Endothelial cell of umbilical vein (primary cell): Measurements from ENCODE around the gene KLHL21. TPM values are rescaled to one million over a fixed set of nuclear protein-coding genes. Genes with fewer than 3 reads are reported as not detected.

ENCODE experiments used
- BruUV-seq: library from RNA; stranded (reverse); fragments of 400-500 nt; replicated peaks from 2 replicates; lab custom pipeline; 2021; lab: Mats Ljungman, UMichigan
- CTCF ChIA-PET: fragments of 300-600, 350-600 bp; sonication (Branson Sonifier 250); formaldehyde crosslinking; loops from one replicate; lab custom pipeline; 2021; ENCODE audit warnings: antibody characterized with exemption, inconsistent platforms; lab: Charles Lee
- POLR2A ChIA-PET: fragments of 300-600, 350-600 bp; sonication (Branson Sonifier 250); formaldehyde crosslinking; loops from one replicate; lab custom pipeline; 2021; ENCODE audit warnings: antibody characterized with exemption, inconsistent platforms; lab: Charles Lee
- DNase-seq: peaks from one replicate; pipeline ENCODE4 v3.0.0-alpha.2; 2011; ENCODE audit warnings: low read depth, low spot score
- FAIRE-seq: peaks from 2 replicates; lab custom pipeline; 2011; peaks lifted over from hg19 to GRCh38; lab: Jason Lieb, UNC
- H2AFZ ChIP-seq: 2 replicates; pipeline ENCODE4 v1.6.0; 2012; ENCODE audit warnings: low read depth, low read length, control low read depth, inconsistent platforms
- H3K27ac ChIP-seq: 2 replicates; pipeline ENCODE4 v1.5.1; 2011; ENCODE audit warnings: low read depth, mild to moderate bottlenecking, control low read depth, low read length, moderate library complexity; ENCODE audit not compliant: insufficient read depth
- H3K27me3 ChIP-seq, 2 experiments: 2 replicates each; pipeline versions ENCODE4 v1.6.0 to v1.6.1; 2011; ENCODE audit warnings: low read length in 2 of 2, mixed read lengths in 1 of 2; ENCODE audit not compliant: control insufficient read depth in 2 of 2, insufficient read depth in 2 of 2
- H3K36me3 ChIP-seq, 2 experiments: 2 replicates in 1 of 2; 3 replicates in 1 of 2; pipeline ENCODE4 v1.5.1; 2011; ENCODE audit warnings: low read length in 2 of 2, mild to moderate bottlenecking in 1 of 2, moderate library complexity in 1 of 2; ENCODE audit not compliant: control insufficient read depth in 2 of 2, insufficient read depth in 2 of 2; ENCODE audit errors: extremely low read depth in 1 of 2
- H3K4me1 ChIP-seq: 3 replicates; pipeline ENCODE4 v1.5.1; 2011; ENCODE audit warnings: mild to moderate bottlenecking, low read length; ENCODE audit not compliant: control insufficient read depth, insufficient read depth; ENCODE audit errors: extremely low read depth
- H3K4me2 ChIP-seq: 2 replicates; pipeline ENCODE4 v1.6.1; 2011; ENCODE audit warnings: low read length, control low read depth, mixed read lengths; ENCODE audit not compliant: insufficient read depth
- H3K4me3 ChIP-seq, 3 experiments: fragments of 200-600 bp in 1 of 3; sonication (generic), shearing (Covaris generic) in 1 of 3; replicated peaks in 1 of 3; 2 replicates each; pipeline ENCODE4 v1.5.1; 2011 to 2016; ENCODE audit warnings: control low read depth in 3 of 3, low read length in 3 of 3, mild to moderate bottlenecking in 2 of 3, inconsistent platforms in 1 of 3, low read depth in 1 of 3, moderate library complexity in 1 of 3; ENCODE audit not compliant: insufficient read depth in 1 of 3
- H3K79me2 ChIP-seq: 2 replicates; pipeline ENCODE4 v1.6.0; 2012; ENCODE audit warnings: low read length, inconsistent platforms; ENCODE audit not compliant: control insufficient read depth, insufficient read depth
- H3K9ac ChIP-seq: replicated peaks from 2 replicates; pipeline ENCODE3; 2011; ENCODE audit warnings: low read length, control low read depth; ENCODE audit not compliant: insufficient read depth; ENCODE audit errors: extremely low read depth
- H3K9me1 ChIP-seq: replicated peaks from 3 replicates; pipeline ENCODE4 v1.6.0; 2011; ENCODE audit warnings: mild to moderate bottlenecking, low read length; ENCODE audit not compliant: control insufficient read depth, insufficient read depth; ENCODE audit errors: extremely low read depth
- H3K9me3 ChIP-seq: replicated peaks from 2 replicates; pipeline ENCODE4 v1.5.1; 2012; ENCODE audit warnings: low read length, inconsistent platforms; ENCODE audit not compliant: control insufficient read depth, insufficient read depth
- H4K20me1 ChIP-seq: replicated peaks from 2 replicates; pipeline ENCODE3; 2011; ENCODE audit warnings: mild to moderate bottlenecking, low read length; ENCODE audit not compliant: control insufficient read depth, insufficient read depth; ENCODE audit errors: extremely low read depth
- CTCF ChIP-seq, 2 donors: IDR thresholded peaks; 1 replicate in 1 of 2; 2 replicates in 1 of 2; pipeline ENCODE4 v1.5.1; 2011; ENCODE audit warnings: low read length in 2 of 2, mild to moderate bottlenecking in 2 of 2, moderate library complexity in 2 of 2, control low read depth in 1 of 2, inconsistent platforms in 1 of 2, low read depth in 1 of 2; ENCODE audit not compliant: insufficient read depth in 1 of 2; ENCODE audit errors: extremely low read depth in 1 of 2
- EZH2 ChIP-seq: IDR thresholded peaks from 2 replicates; pipeline ENCODE4 v1.6.1; 2012; ENCODE audit warnings: borderline replicate concordance, low read depth, mild to moderate bottlenecking, moderate library complexity, low read length, inconsistent platforms; ENCODE audit not compliant: severe bottlenecking
- FOS ChIP-seq: IDR thresholded peaks from 2 replicates; pipeline ENCODE4 v1.6.1; 2011; ENCODE audit warnings: mild to moderate bottlenecking, low read length, moderate library complexity, borderline replicate concordance; ENCODE audit not compliant: insufficient read depth
- GATA2 ChIP-seq: IDR thresholded peaks from 2 replicates; pipeline ENCODE4 v1.7.0; 2011; ENCODE audit warnings: low read depth, mild to moderate bottlenecking, moderate library complexity, mixed read lengths, low read length; ENCODE audit not compliant: insufficient read length, insufficient read depth
- JUN ChIP-seq: IDR thresholded peaks from 2 replicates; pipeline ENCODE4 v1.6.1; 2011; ENCODE audit warnings: borderline replicate concordance, low read depth; ENCODE audit not compliant: insufficient read length, insufficient read depth
- MAX ChIP-seq: IDR thresholded peaks from 2 replicates; pipeline ENCODE4 v1.6.1; 2011; ENCODE audit not compliant: insufficient read depth, insufficient read length
- MYC ChIP-seq: IDR thresholded peaks from one replicate; pipeline ENCODE4 v1.6.1; 2011; ENCODE audit warnings: mild to moderate bottlenecking, low read depth, low read length
- POLR2A ChIP-seq: IDR thresholded peaks from 2 replicates; pipeline ENCODE4 v1.6.1; 2012; ENCODE audit warnings: low read depth, mild to moderate bottlenecking, control low read depth, low read length
- POLR2AphosphoS5 ChIP-seq: IDR thresholded peaks from 2 replicates; pipeline ENCODE4 v1.6.1; 2012; ENCODE audit warnings: low read depth, mild to moderate bottlenecking, control low read depth, low read length, moderate library complexity; ENCODE audit not compliant: insufficient read depth
- dilution Hi-C: fragments of 300-500 bp; cut with MboI; formaldehyde crosslinking; loops from one replicate; pipeline ENCODE4 v1.15.0; 2019; ENCODE audit warnings: low sequenced_read_pairs; ENCODE audit not compliant: extremely low pct_ligation_motif_present
- intact Hi-C: fragments of 100-400 bp; cut with micrococcal nuclease; formaldehyde crosslinking; loops from one replicate; pipeline ENCODE4 v1.10.0; 2022
- polyA plus RNA-seq, 4 experiments: library from polyadenylated mRNA; depleted of rRNA in 3 of 4; stranded (reverse) in 3 of 4; unstranded in 1 of 4; fragments of >200 nt; gene quantifications; 2 replicates each; pipeline versions ENCODE4 v1.2.1 to v1.2.3, GENCODE V29; 2011 to 2012; ENCODE audit warnings: missing spikeins in 1 of 4
- total RNA-seq: library from RNA; stranded (reverse); gene quantifications from 2 replicates; pipeline ENCODE4 v1.2.3, GENCODE V29; 2021

Gene KLHL21
- total and polyA plus RNA-seq, 2 donors (not counting 3 experiments of a cell fraction or from before 2014, with no cell fraction given), result 18.0 to 22.4 TPM

DNA sequence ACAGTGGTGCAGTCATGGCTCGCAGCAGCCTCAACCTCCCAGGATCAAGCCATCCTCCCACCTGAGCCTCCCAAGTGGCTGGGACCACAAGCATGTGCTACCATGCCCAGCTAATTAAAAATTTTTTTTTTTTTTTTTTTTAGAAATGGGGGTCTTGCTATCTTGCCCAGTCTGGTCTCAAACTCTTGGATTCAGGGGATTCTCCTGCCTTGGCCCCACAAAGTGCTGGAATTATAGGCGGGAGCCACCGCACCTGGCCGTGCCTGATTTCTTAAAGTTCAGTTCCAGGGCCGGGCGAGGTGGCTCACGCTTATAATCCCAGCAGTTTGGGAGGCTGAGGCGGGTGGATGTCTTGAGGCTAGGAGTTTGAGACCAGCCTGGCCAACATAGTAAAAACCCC lies 28.4 kb upstream of the KLHL21 start:
- ChIA-PET POLR2A (no interaction called here), CTCF (interaction anchor here (1.1 kb wide), 1 partner anchor 208 kb away, joined by 3 read pairs; no protein-coding TSS in a partner anchor)
- intact Hi-C loops (no loop called here), dilution Hi-C loops (no loop called here)
- no peak for FAIRE-seq
- Histone ChIP-seq H3K9me3 (no peaks in the 10 kb centered on the region), H3K9me1 (no peaks in the 10 kb centered on the region), H3K79me2 (peaks cover 14% of the 10 kb centered on the region), H3K36me3 (peaks cover 8 to 37% of the 10 kb centered on the region in 2 experiments), H3K9ac (no peak overlapping the region), H3K27ac (no peak overlapping the region), H3K4me2 (no peak overlapping the region), H3K4me1 (peaks cover under 1% of the 10 kb centered on the region), H2AFZ (no peak overlapping the region), H3K27me3 (no peaks in the 10 kb centered on the region), H3K4me3 (no peak overlapping the region), H4K20me1 (no peaks in the 10 kb centered on the region)
- TF ChIP-seq MYC, result no peak
- TF ChIP-seq POLR2A, result no peak
- TF ChIP-seq MAX, result no peak
- no peak for TF ChIP-seq JUN
- no peak for TF ChIP-seq EZH2
- TF ChIP-seq POLR2AphosphoS5, result no peak
- no peak for TF ChIP-seq CTCF (IDR thresholded peaks at IDR 0.05; ENCODE audit: extremely low read depth in 1 of 2, insufficient read depth in 1 of 2, low read depth in 1 of 2, low read length in 2 of 2)
- no peak for TF ChIP-seq GATA2
- no peak for TF ChIP-seq FOS
- no peak for DNase-seq
- no TSS peak for BruUV-seq
